BE2C (cell line): ENCODE measurements around the gene OSBPL8.
"Not testable (repeated sequence)": the region's sequence is repeated elsewhere in the genome, so short reads cannot be mapped to it uniquely, and the experiment has no call there.

ENCODE experiments used
- DNase-seq: peaks from one replicate; pipeline ENCODE4 v3.0.0-alpha.2; 2020
- H3K27me3 ChIP-seq: fragments of 250-450 bp; sonication (Bioruptor Pico); 2 replicates; pipeline ENCODE4 v1.5.1; 2020; ENCODE audit warnings: mild to moderate bottlenecking
- H3K36me3 ChIP-seq: fragments of 250-450 bp; sonication (Bioruptor Pico); 2 replicates; pipeline ENCODE4 v1.5.1; 2020; ENCODE audit warnings: mild to moderate bottlenecking
- H3K4me1 ChIP-seq: fragments of 250-450 bp; sonication (Bioruptor Pico); 2 replicates; pipeline ENCODE4 v1.5.1; 2020
- H3K4me3 ChIP-seq: 2 replicates; pipeline ENCODE4 v1.5.1; 2011; ENCODE audit warnings: low read depth, low read length
- H3K9me3 ChIP-seq: fragments of 250-450 bp; sonication (Bioruptor Pico); 2 replicates; pipeline ENCODE4 v1.5.1; 2020
- CTCF ChIP-seq: IDR thresholded peaks from 2 replicates; pipeline ENCODE4 v1.5.1; 2012; ENCODE audit warnings: mild to moderate bottlenecking, low read depth, low read length

The OSBPL8 gene

GRCh38 chr12:76508128-76508980 lies 51.2 kb downstream of the OSBPL8 start:
- Histone ChIP-seq H3K27me3 (no peaks in the 10 kb centered on the region), H3K4me1 (no peaks in the 10 kb centered on the region)
- TF ChIP-seq CTCF = no peak

GRCh38 chr12:76506149-76506548 lies 53.4 kb downstream of the OSBPL8 start:
- H3K27me3 ChIP-seq = no peaks in the 10 kb centered on the region
- DNase-seq = no peak
- TF ChIP-seq CTCF = no peak
- H3K4me1 ChIP-seq = no peaks in the 10 kb centered on the region
- H3K36me3 ChIP-seq = no peaks in the 10 kb centered on the region
- no peaks in the 10 kb centered on the region for H3K9me3 ChIP-seq
- H3K4me3 ChIP-seq = no peak overlapping the region

More at GRCh38 chr12:76508128-76508980, 51.2 kb downstream of the OSBPL8 start:
- Histone ChIP-seq H3K9me3 (no peaks in the 10 kb centered on the region), H3K4me3 (no peak overlapping the region), H3K36me3 (no peaks in the 10 kb centered on the region)
- DNase-seq = no peak

GRCh38 chr12:76505050-76505449 lies 54.5 kb downstream of the OSBPL8 start:
- Histone ChIP-seq H3K36me3 (no peaks in the 10 kb centered on the region), H3K27me3 (no peaks in the 10 kb centered on the region), H3K9me3 (no peaks in the 10 kb centered on the region), H3K4me3 (no peak overlapping the region), H3K4me1 (no peaks in the 10 kb centered on the region)
- no peak for TF ChIP-seq CTCF
- no peak for DNase-seq

- no peaks in the 10 kb centered on the region for H3K9me3 ChIP-seq
- TF ChIP-seq CTCF = no peak
- H3K27me3 ChIP-seq = no peaks in the 10 kb centered on the region
- no peaks in the 10 kb centered on the region for H3K4me1 ChIP-seq
- no peak overlapping the region for H3K4me3 ChIP-seq
- no peaks in the 10 kb centered on the region for H3K36me3 ChIP-seq
- no peak for DNase-seq
These were observed 55.0 kb downstream of the OSBPL8 start for GRCh38 chr12:76504606-76505005.

GRCh38 chr12:76503957-76504356 lies 55.6 kb downstream of the OSBPL8 start:
- no peak for TF ChIP-seq CTCF
- no peak for DNase-seq
- no peaks in the 10 kb centered on the region for H3K36me3 ChIP-seq
- H3K4me1 ChIP-seq = no peaks in the 10 kb centered on the region
- H3K27me3 ChIP-seq = no peaks in the 10 kb centered on the region
- H3K4me3 ChIP-seq = no peak overlapping the region
- no peaks in the 10 kb centered on the region for H3K9me3 ChIP-seq

GRCh38 chr12:76501390-76501789 lies 58.2 kb downstream of the OSBPL8 start:
- H3K27me3 ChIP-seq = no peaks in the 10 kb centered on the region
- H3K4me3 ChIP-seq = no peak overlapping the region
- H3K36me3 ChIP-seq = no peaks in the 10 kb centered on the region
- no peak for TF ChIP-seq CTCF
- DNase-seq = no peak
- no peaks in the 10 kb centered on the region for H3K4me1 ChIP-seq
- H3K9me3 ChIP-seq = no peaks in the 10 kb centered on the region

GRCh38 chr12:76499136-76499535 lies 60.4 kb downstream of the OSBPL8 start:
- not testable (repeated sequence) for H3K4me1 ChIP-seq, H3K36me3 ChIP-seq, H3K9me3 ChIP-seq, H3K4me3 ChIP-seq, DNase-seq, H3K27me3 ChIP-seq
